Esophagus squamous epithelium (tissue), 5 donors: ENCODE data around the gene WTAP. TPM values are rescaled to one million over a fixed set of nuclear protein-coding genes. Genes with fewer than 3 reads are reported as not detected.
"Not testable (repeated sequence)": the region's sequence is repeated elsewhere in the genome, so short reads cannot be mapped to it uniquely, and the experiment has no call there.

Experiments used
- DNase-seq: peaks from one replicate; lab custom pipeline; 2025; lab: John Stamatoyannopoulos, UW
- H3K27ac ChIP-seq, 4 donors: fragments of 200-600 bp; sonication (generic); one replicate each; pipeline ENCODE4 v1.5.1; 2016 to 2019; ENCODE audit warnings: mild to moderate bottlenecking in 1 of 4
- H3K27me3 ChIP-seq, 4 donors: fragments of 200-600 bp; sonication (generic); 1 replicate in 3 of 4; 2 replicates in 1 of 4; pipeline versions ENCODE4 v1.5.1 to v1.6.0; 2017 to 2021; ENCODE audit warnings: antibody characterized with exemption in 1 of 4
- H3K36me3 ChIP-seq, 3 donors: fragments of 200-600 bp; sonication (generic); one replicate each; pipeline ENCODE4 v1.5.1; 2016 to 2019
- H3K4me1 ChIP-seq, 3 donors: fragments of 200-600 bp; sonication (generic); one replicate each; pipeline ENCODE4 v1.5.1; 2017 to 2019
- H3K4me3 ChIP-seq, 4 donors: fragments of 200-600 bp; sonication (generic); 1 replicate in 3 of 4; 2 replicates in 1 of 4; pipeline ENCODE4 v1.5.1; 2016 to 2019; ENCODE audit warnings: mild to moderate bottlenecking in 2 of 4, moderate library complexity in 1 of 4
- H3K9me3 ChIP-seq, 3 donors: fragments of 200-600 bp; sonication (generic); one replicate each; pipeline ENCODE4 v1.5.1; 2016 to 2019
- POLR2A ChIP-seq, 4 donors: fragments of 450-650 bp; IDR thresholded peaks; one replicate each; pipeline ENCODE4 v1.6.1; 2017; ENCODE audit warnings: antibody characterized with exemption in 4 of 4, mild to moderate bottlenecking in 4 of 4, moderate library complexity in 3 of 4
- WGBS, 2 donors: methylation state at CpG; one replicate each; pipeline ENCODE4 v1.1.5; 2018; 5-methylcytosine and 5-hydroxymethylcytosine counted together
- intact Hi-C: fragments of 100-400 bp; cut with DNase I; formaldehyde crosslinking; loops from one replicate; pipeline ENCODE4 v1.15.0; 2022
- total RNA-seq, 4 donors: library from RNA; depleted of rRNA; stranded (reverse); fragments of >200 nt; gene quantifications; one replicate each; pipeline ENCODE4 v1.1.0, GENCODE V29; 2016
- TF ChIP-seq, protein P1 (sequence below), 6 experiments: fragments of 450-650 bp in 4 of 6; fragments of 200-600 bp in 2 of 6; sonication (generic) in 2 of 6; IDR thresholded peaks; one replicate each; pipeline ENCODE4 v1.5.1; 2016 to 2019; ENCODE audit warnings: antibody characterized with exemption in 6 of 6, mild to moderate bottlenecking in 4 of 6, moderate library complexity in 4 of 6
- donor health status: DM: yes; HTN: yes; CAD: no.

The WTAP gene
- total RNA-seq, 4 donors from 2014 or later, result 45.0 to 105 (median 82.6) TPM

DNA sequence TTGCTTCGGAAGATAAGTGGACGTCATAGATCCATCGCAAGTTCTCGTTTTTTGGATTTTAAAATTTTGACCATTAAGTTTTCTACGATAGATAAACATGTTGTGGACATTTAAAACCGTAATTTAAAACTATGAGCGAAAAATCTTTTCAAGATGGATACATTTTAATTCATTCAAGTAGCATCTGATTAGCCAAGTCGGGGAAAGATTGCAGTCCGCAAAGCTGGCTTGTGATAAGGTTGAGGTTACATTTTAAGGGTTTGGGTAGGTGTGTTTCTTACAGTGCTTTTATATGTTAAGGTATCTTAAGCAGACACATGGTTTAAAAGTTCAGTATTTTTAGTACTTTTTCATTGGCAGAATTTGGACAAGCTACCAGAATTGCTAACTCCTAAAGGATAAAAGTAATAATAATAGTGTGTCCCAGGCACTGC is 1.2 kb downstream of the WTAP start:
- Histone ChIP-seq H3K27me3 (no peaks in the 10 kb centered on the region), H3K27ac (peak overlapping the region; percentile 98 to 100 (median 100)), H3K9me3 (no peaks in the 10 kb centered on the region), H3K4me3 (peak overlapping the region; percentile 76 to 97 (median 86)), H3K36me3 (peaks cover 0 to 7% (median 0%) of the 10 kb centered on the region in 3 donors), H3K4me1 (peaks cover 12 to 73% (median 35%) of the 10 kb centered on the region in 3 donors)
- DNase-seq, result no peak
- intact Hi-C loops, result loop anchor here (5.0 kb wide), 1 partner anchor 59 kb away; the partner anchor contains the start of gene TCP1
- TF ChIP-seq, protein P1, sequence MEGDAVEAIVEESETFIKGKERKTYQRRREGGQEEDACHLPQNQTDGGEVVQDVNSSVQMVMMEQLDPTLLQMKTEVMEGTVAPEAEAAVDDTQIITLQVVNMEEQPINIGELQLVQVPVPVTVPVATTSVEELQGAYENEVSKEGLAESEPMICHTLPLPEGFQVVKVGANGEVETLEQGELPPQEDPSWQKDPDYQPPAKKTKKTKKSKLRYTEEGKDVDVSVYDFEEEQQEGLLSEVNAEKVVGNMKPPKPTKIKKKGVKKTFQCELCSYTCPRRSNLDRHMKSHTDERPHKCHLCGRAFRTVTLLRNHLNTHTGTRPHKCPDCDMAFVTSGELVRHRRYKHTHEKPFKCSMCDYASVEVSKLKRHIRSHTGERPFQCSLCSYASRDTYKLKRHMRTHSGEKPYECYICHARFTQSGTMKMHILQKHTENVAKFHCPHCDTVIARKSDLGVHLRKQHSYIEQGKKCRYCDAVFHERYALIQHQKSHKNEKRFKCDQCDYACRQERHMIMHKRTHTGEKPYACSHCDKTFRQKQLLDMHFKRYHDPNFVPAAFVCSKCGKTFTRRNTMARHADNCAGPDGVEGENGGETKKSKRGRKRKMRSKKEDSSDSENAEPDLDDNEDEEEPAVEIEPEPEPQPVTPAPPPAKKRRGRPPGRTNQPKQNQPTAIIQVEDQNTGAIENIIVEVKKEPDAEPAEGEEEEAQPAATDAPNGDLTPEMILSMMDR (IDR thresholded peaks at IDR 0.05), result no peak
- TF ChIP-seq POLR2A (IDR thresholded peaks at IDR 0.05), result no peak
- whole genome bisulfite sequencing, 2 donors, result 0 to 1% methylated on average over 9 of the region's 9 CpGs

DNA sequence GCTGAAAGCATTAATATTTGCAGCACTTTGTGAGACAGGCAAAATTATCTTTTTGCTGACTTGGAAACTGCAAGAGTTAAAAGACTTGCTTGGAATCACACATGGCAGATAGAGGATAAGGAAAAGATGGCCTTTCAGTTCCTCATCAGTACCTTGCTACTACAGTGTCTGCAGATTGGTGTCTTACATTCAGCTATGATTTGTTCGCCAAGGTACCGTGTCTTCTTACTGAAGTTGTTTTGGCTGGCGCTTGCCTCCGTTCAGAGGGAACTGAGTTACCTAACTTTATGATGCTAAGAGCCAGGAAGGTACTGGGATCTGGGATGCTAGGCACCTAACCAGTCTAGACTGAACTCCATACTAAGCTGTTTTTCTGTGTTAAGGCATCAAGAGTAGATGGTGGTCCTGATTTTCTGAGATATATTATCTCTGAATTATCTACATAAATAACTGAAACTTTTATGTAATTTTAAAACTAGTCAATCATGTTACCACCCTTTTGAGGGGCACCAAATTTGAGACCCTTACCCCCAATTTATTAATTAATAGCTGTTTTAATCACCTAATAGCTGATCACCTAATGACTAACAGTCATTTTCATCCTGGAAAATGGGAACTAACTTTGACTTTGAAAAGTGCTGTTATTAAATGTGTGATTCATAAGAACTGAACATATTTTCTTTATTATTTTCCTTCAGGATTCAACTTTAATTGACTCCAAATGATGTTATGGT is 2.5 kb downstream of the WTAP start:
- Histone ChIP-seq H3K9me3 (no peaks in the 10 kb centered on the region), H3K36me3 (peaks cover 0 to 10% (median 0%) of the 10 kb centered on the region in 3 donors), H3K27me3 (no peaks in the 10 kb centered on the region), H3K27ac (peak overlapping the region in 3 of 4 donors; percentile 11 to 100 (median 33)), H3K4me3 (peak overlapping the region; percentile 2 to 97 (median 86)), H3K4me1 (peaks cover 12 to 80% (median 35%) of the 10 kb centered on the region in 3 donors)
- intact Hi-C loops, result loop anchor here (5.0 kb wide), 1 partner anchor 58 kb away; the partner anchor contains the start of gene TCP1
- no peak for TF ChIP-seq POLR2A (IDR thresholded peaks at IDR 0.05)
- TF ChIP-seq, protein P1 (IDR thresholded peaks at IDR 0.05), result no peak
- WGBS, 2 donors, result 7 to 10% methylated on average over 4 of the region's 4 CpGs
- DNase-seq, result no peak

DNA sequence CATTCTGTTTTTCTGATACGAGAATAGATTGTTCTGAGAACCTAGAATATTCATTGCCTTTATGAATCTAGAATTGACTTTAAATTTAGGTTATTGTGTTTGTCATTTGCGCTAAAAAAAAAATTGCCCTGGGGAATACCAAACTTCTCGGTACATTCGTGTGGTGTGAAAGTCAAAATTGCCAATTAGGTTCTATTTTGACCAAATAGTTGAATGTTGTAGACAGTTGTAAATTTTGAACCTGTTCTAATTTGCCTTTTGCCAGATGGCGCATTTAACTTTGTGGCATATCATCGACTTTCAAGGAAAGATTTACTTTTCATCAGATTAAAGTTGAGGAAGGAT is 3.0 kb downstream of the WTAP start:
- Histone ChIP-seq H3K36me3 (peaks cover 0 to 10% (median 0%) of the 10 kb centered on the region in 3 donors), H3K27me3 (no peaks in the 10 kb centered on the region), H3K9me3 (no peaks in the 10 kb centered on the region), H3K4me1 (peaks cover 12 to 80% (median 35%) of the 10 kb centered on the region in 3 donors), H3K27ac (peak overlapping the region in 1 of 4 donors; percentile 100), H3K4me3 (peak overlapping the region in 2 of 4 donors; percentile 93 to 97)
- 41 to 49% methylated on average over 6 of the region's 6 CpGs for WGBS, 2 donors
- no peak for DNase-seq
- no peak for TF ChIP-seq POLR2A (IDR thresholded peaks at IDR 0.05)
- TF ChIP-seq, protein P1 (IDR thresholded peaks at IDR 0.05), result no peak
- intact Hi-C loops, result no loop called here

DNA sequence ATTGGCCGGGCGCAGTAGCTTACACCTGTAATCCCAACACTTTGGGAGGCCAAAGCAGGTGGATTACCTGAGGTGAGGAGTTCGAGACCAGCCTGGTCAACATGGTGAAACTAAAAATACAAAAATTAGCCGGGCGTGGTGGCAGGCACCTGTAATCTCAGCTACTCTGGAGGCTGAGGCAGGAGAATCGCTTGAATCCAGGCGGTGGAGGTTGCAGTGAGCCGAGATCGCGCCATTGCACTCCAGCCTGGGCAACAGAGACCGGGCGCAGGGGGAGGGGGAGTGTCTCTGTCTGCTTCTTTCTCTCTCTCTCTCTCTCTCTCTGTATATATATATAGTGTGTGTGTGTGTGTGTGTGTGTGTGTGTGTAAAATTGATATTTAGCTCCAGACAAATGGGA is 5.2 kb downstream of the WTAP start:
- WGBS, 2 donors, result 83 to 85% methylated on average over 10 to 12 of the region's 12 CpGs
- intact Hi-C loops, DNase-seq, H3K27ac ChIP-seq, H3K9me3 ChIP-seq, H3K4me3 ChIP-seq, H3K27me3 ChIP-seq: not testable (repeated sequence)
- peaks cover 0 to 22% (median 0%) of the 10 kb centered on the region in 3 donors for H3K36me3 ChIP-seq
- peaks cover 3 to 91% (median 27%) of the 10 kb centered on the region in 3 donors for H3K4me1 ChIP-seq

DNA sequence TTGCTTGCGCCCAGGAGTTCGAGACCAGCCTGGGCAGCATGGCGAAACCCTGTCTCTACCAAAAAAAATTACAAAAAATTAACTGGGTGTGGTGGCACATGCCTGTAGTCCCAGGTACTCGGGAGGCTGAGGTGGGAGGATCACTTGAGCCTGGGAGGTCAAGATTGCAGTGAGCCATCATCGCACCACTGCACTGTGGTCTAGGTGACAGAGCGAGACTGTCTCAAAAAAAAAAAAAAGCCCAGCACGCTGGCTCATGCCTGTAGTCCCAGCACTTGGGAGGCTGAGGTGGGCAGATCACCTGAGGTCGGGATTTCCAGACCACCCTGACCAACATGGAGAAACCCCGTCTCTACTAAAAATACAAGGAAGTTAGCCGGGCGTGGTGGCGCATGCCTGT is 6.1 kb downstream of the WTAP start:
- DNase-seq, intact Hi-C loops, H3K27ac ChIP-seq, H3K9me3 ChIP-seq, H3K4me3 ChIP-seq, H3K27me3 ChIP-seq: not testable (repeated sequence)
- peaks cover 0 to 31% (median 0%) of the 10 kb centered on the region in 3 donors for H3K36me3 ChIP-seq
- 84 to 91% methylated on average over 12 of the region's 12 CpGs for WGBS, 2 donors
- H3K4me1 ChIP-seq, result peaks cover 9 to 99% (median 27%) of the 10 kb centered on the region in 3 donors

DNA sequence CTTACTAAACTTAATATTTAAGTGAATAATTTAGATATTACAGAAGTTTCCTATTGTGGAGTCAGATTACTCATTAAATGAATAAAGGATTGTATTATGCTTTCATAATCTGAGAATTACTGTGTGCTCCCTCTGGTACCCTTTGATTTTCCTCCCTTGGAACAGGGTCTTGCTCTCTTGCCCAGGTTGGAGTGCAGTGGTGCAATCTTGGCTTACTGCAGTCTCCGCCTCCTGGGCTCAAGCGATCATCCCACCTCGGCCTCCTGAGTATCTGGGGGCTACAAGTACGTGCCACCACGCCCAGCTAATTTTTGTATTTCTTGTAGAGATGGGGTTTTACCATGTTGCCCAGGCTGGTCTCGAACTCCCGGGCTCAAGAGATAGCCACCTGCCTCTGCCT is 9.6 kb downstream of the WTAP start:
- TF ChIP-seq POLR2A (IDR thresholded peaks at IDR 0.05), result no peak
- TF ChIP-seq, protein P1 (IDR thresholded peaks at IDR 0.05), result no peak
- Histone ChIP-seq H3K4me3 (no peak overlapping the region), H3K36me3 (peaks cover 5 to 60% (median 21%) of the 10 kb centered on the region in 3 donors), H3K27me3 (no peaks in the 10 kb centered on the region), H3K27ac (no peak overlapping the region), H3K9me3 (no peaks in the 10 kb centered on the region), H3K4me1 (peaks cover 11 to 97% (median 14%) of the 10 kb centered on the region in 3 donors)
- WGBS, 2 donors, result 85% methylated on average over 7 of the region's 7 CpGs
- intact Hi-C loops, result no loop called here
- DNase-seq, result no peak
